Astrocyte (in vitro differentiated cells and primary cell): ENCODE results near the gene TMC1. TPM values are rescaled to one million over a fixed set of nuclear protein-coding genes. Genes with fewer than 3 reads are reported as not detected.
"Not testable (repeated sequence)": the region's sequence is repeated elsewhere in the genome, so short reads cannot be mapped to it uniquely, and the experiment has no call there.

ENCODE experiments used
- DNase-seq: peaks from one replicate; pipeline ENCODE4 v3.0.0-alpha.2; 2010; ENCODE audit warnings: low read depth
- FAIRE-seq: peaks from 2 replicates; lab custom pipeline; 2011; peaks lifted over from hg19 to GRCh38; lab: Jason Lieb, UNC
- H2AFZ ChIP-seq: 2 replicates; pipeline ENCODE4 v1.6.0; 2012; ENCODE audit warnings: low read depth, low read length, inconsistent platforms
- H3K27ac ChIP-seq: 2 replicates; pipeline ENCODE4 v1.5.1; 2011; ENCODE audit warnings: low read depth, low read length, inconsistent platforms
- H3K27me3 ChIP-seq: 2 replicates; pipeline ENCODE4 v1.6.0; 2011; ENCODE audit warnings: low read length, inconsistent platforms; ENCODE audit not compliant: insufficient read depth
- H3K36me3 ChIP-seq: 2 replicates; pipeline ENCODE4 v1.5.1; 2011; ENCODE audit warnings: low read length, inconsistent platforms; ENCODE audit not compliant: insufficient read depth
- H3K4me1 ChIP-seq: 2 replicates; pipeline ENCODE4 v1.5.1; 2011; ENCODE audit warnings: low read length, inconsistent platforms; ENCODE audit not compliant: insufficient read depth
- H3K4me2 ChIP-seq: 2 replicates; pipeline ENCODE4 v1.6.0; 2012; ENCODE audit warnings: low read length, inconsistent platforms
- H3K4me3 ChIP-seq: 2 replicates; pipeline ENCODE4 v1.5.1; 2011; ENCODE audit warnings: low read depth, mild to moderate bottlenecking, low read length, inconsistent platforms; ENCODE audit not compliant: insufficient read depth
- H3K79me2 ChIP-seq: 2 replicates; pipeline ENCODE4 v1.6.0; 2012; ENCODE audit warnings: mild to moderate bottlenecking, low read length, inconsistent platforms; ENCODE audit not compliant: insufficient read depth
- H3K9ac ChIP-seq: 2 replicates; pipeline ENCODE4 v1.6.0; 2012; ENCODE audit warnings: mild to moderate bottlenecking, low read length, inconsistent platforms
- H3K9me3 ChIP-seq: 2 replicates; pipeline ENCODE4 v1.5.1; 2012; ENCODE audit warnings: low read depth, mild to moderate bottlenecking, low read length, inconsistent platforms; ENCODE audit not compliant: insufficient read depth
- H4K20me1 ChIP-seq: 2 replicates; pipeline ENCODE4 v1.6.0; 2012; ENCODE audit warnings: low read length, inconsistent platforms; ENCODE audit not compliant: insufficient read depth
- H3K27ac Mint-ChIP-seq: one replicate; pipeline ENCODE4 v1.8.0; 2021; ENCODE audit warnings: mild to moderate bottlenecking, mixed read lengths; ENCODE audit not compliant: unreplicated experiment
- H3K27me3 Mint-ChIP-seq: one replicate; pipeline ENCODE4 v1.8.0; 2021; ENCODE audit warnings: low read depth, mixed read lengths; ENCODE audit not compliant: unreplicated experiment
- H3K36me3 Mint-ChIP-seq: one replicate; pipeline ENCODE4 v1.8.0; 2021; ENCODE audit warnings: low read depth, mixed read lengths; ENCODE audit not compliant: unreplicated experiment
- H3K4me1 Mint-ChIP-seq: one replicate; pipeline ENCODE4 v1.8.0; 2021; ENCODE audit warnings: low read depth, mixed read lengths; ENCODE audit not compliant: unreplicated experiment
- H3K4me3 Mint-ChIP-seq: one replicate; pipeline ENCODE4 v1.8.0; 2021; ENCODE audit warnings: mild to moderate bottlenecking, moderate library complexity, mixed read lengths; ENCODE audit not compliant: unreplicated experiment
- H3K9me3 Mint-ChIP-seq: one replicate; pipeline ENCODE4 v1.8.0; 2021; ENCODE audit warnings: mild to moderate bottlenecking, mixed read lengths; ENCODE audit not compliant: unreplicated experiment
- CTCF ChIP-seq: IDR thresholded peaks from 2 replicates; pipeline ENCODE4 v1.5.1; 2011; ENCODE audit warnings: low read depth, mild to moderate bottlenecking, inconsistent platforms, low read length, moderate library complexity; ENCODE audit not compliant: insufficient read depth
- EZH2 ChIP-seq: IDR thresholded peaks from 2 replicates; pipeline ENCODE4 v1.6.1; 2012; ENCODE audit warnings: mild to moderate bottlenecking, low read length, inconsistent platforms; ENCODE audit not compliant: insufficient read depth
- total RNA-seq: library from RNA; stranded (reverse); gene quantifications from 2 replicates; pipeline ENCODE4 v1.2.1, GENCODE V29; 2021

TMC1 gene
- total RNA-seq, 1 donor from 2014 or later: not detected

- DNase-seq (peak; percentile 48), FAIRE-seq (no peak)
- Histone ChIP-seq H3K4me2 (peak overlapping the region; percentile 18), H3K9me3 (no peaks in the 10 kb centered on the region), H3K36me3 (no peaks in the 10 kb centered on the region), H2AFZ (no peak overlapping the region), H3K4me3 (no peak overlapping the region), H3K79me2 (no peaks in the 10 kb centered on the region), H3K4me1 (no peaks in the 10 kb centered on the region), H3K9ac (no peak overlapping the region), H3K27ac (no peak overlapping the region), H4K20me1 (no peaks in the 10 kb centered on the region), H3K27me3 (no peaks in the 10 kb centered on the region)
- no peak for TF ChIP-seq EZH2
- no peak for TF ChIP-seq CTCF
- Mint-ChIP-seq H3K27ac (peak overlapping the region; percentile 93), H3K36me3 (no peaks in the 10 kb centered on the region), H3K4me3 (no peak overlapping the region), H3K4me1 (peaks cover 7% of the 10 kb centered on the region), H3K27me3 (no peaks in the 10 kb centered on the region), H3K9me3 (peaks cover under 1% of the 10 kb centered on the region)
Observed at GRCh38 chr9:72839085-72839484, 317.7 kb downstream of the TMC1 start.

- no peak overlapping the region for H3K4me2 ChIP-seq
- H3K9me3 ChIP-seq: no peaks in the 10 kb centered on the region
- Mint-ChIP-seq H3K27ac (no peak overlapping the region), H3K4me3 (no peak overlapping the region), H3K9me3 (peaks cover 7% of the 10 kb centered on the region), H3K4me1 (peaks cover 6% of the 10 kb centered on the region), H3K36me3 (no peaks in the 10 kb centered on the region), H3K27me3 (no peaks in the 10 kb centered on the region)
- no peak overlapping the region for H3K4me3 ChIP-seq
- H3K27me3 ChIP-seq: no peaks in the 10 kb centered on the region
- H4K20me1 ChIP-seq: no peaks in the 10 kb centered on the region
- H3K36me3 ChIP-seq: no peaks in the 10 kb centered on the region
- H3K9ac ChIP-seq: no peak overlapping the region
- DNase-seq: no peak
- TF ChIP-seq EZH2 (no peak), CTCF (no peak)
- H3K79me2 ChIP-seq: no peaks in the 10 kb centered on the region
- no peak overlapping the region for H2AFZ ChIP-seq
- H3K27ac ChIP-seq: no peak overlapping the region
- no peaks in the 10 kb centered on the region for H3K4me1 ChIP-seq
- FAIRE-seq: no peak
Observed at GRCh38 chr9:72843520-72844439, 322.4 kb downstream of the TMC1 start.

GRCh38 chr9:72844440-72844768 is 323.0 kb downstream of the TMC1 start:
- Mint-ChIP-seq H3K4me1 (peaks cover 4% of the 10 kb centered on the region), H3K27ac (no peak overlapping the region), H3K27me3 (no peaks in the 10 kb centered on the region), H3K9me3 (peaks cover 7% of the 10 kb centered on the region), H3K4me3 (no peak overlapping the region), H3K36me3 (no peaks in the 10 kb centered on the region)
- no peak overlapping the region for H3K27ac ChIP-seq
- no peaks in the 10 kb centered on the region for H4K20me1 ChIP-seq
- no peak overlapping the region for H3K9ac ChIP-seq
- no peaks in the 10 kb centered on the region for H3K36me3 ChIP-seq
- TF ChIP-seq CTCF (no peak), EZH2 (no peak)
- H3K9me3 ChIP-seq: no peaks in the 10 kb centered on the region
- no peaks in the 10 kb centered on the region for H3K79me2 ChIP-seq
- H2AFZ ChIP-seq: no peak overlapping the region
- no peaks in the 10 kb centered on the region for H3K4me1 ChIP-seq
- no peaks in the 10 kb centered on the region for H3K27me3 ChIP-seq
- FAIRE-seq (no peak), DNase-seq (no peak)
- H3K4me2 ChIP-seq: no peak overlapping the region
- no peak overlapping the region for H3K4me3 ChIP-seq

- H3K36me3 ChIP-seq, H3K9me3 ChIP-seq, H3K9me3 Mint-ChIP-seq, H4K20me1 ChIP-seq, H3K27me3 ChIP-seq, H3K79me2 ChIP-seq, H3K4me1 Mint-ChIP-seq, H3K36me3 Mint-ChIP-seq, H3K9ac ChIP-seq, H3K27me3 Mint-ChIP-seq, FAIRE-seq, H3K27ac ChIP-seq, H3K4me1 ChIP-seq, DNase-seq, H3K4me3 Mint-ChIP-seq, H2AFZ ChIP-seq, H3K4me3 ChIP-seq, H3K4me2 ChIP-seq, H3K27ac Mint-ChIP-seq: not testable (repeated sequence)
Observed at GRCh38 chr9:72845052-72845451, 323.6 kb downstream of the TMC1 start.
